ENCODE results near the gene NHSL2. TPM values are rescaled to one million over a fixed set of nuclear protein-coding genes. Genes with fewer than 3 reads are reported as not detected.

The NHSL2 gene
- total RNA-seq, 1 experiment from 2014 or later, result 0.36 TPM

GRCh38 chrX:72088761-72089160, 178.1 kb downstream of the NHSL2 start:
- no peak for DNase-seq (ENCODE audit: low read depth, low spot score)
- TF ChIP-seq SIN3A (IDR thresholded peaks at IDR 0.05; ENCODE audit: borderline replicate concordance, insufficient read depth, low read depth, low read length), result no peak
- TF ChIP-seq TCF7L2 (IDR thresholded peaks at IDR 0.05; ENCODE audit: low read depth, low read length), result no peak
- no peak for TF ChIP-seq REST (IDR thresholded peaks at IDR 0.05; ENCODE audit: insufficient read depth in 1 of 2, low read depth in 2 of 2, low read length in 1 of 2)
- TF ChIP-seq CTCF (IDR thresholded peaks at IDR 0.05), result no peak
- no peak for TF ChIP-seq POLR2AphosphoS5 (IDR thresholded peaks at IDR 0.05; ENCODE audit: low read depth, low read length)
- ChIA-PET POLR2A (interaction anchor here (0.7 kb wide), 1 partner anchor 557 kb away, joined by 3 read pairs; no protein-coding TSS in a partner anchor), CTCF (interaction anchor here (0.7 kb wide), 1 partner anchor 36 kb away, joined by 5 read pairs; no protein-coding TSS in a partner anchor)
- Histone ChIP-seq H3K4me3 (ENCODE audit: low read depth in 2 of 2, low read length in 2 of 2) (no peak overlapping the region), H3K36me3 (ENCODE audit: control insufficient read depth, insufficient read depth, low read length) (no peaks in the 10 kb centered on the region), H3K27ac (ENCODE audit: low read length) (no peak overlapping the region), H3K9me3 (ENCODE audit: control insufficient read depth, insufficient read depth, low read depth, low read length) (no peaks in the 10 kb centered on the region), H3K4me1 (ENCODE audit: control insufficient read depth, insufficient read depth, low read length) (no peaks in the 10 kb centered on the region), H3K27me3 (ENCODE audit: control insufficient read depth, insufficient read depth, low read length) (no peaks in the 10 kb centered on the region)
- ATAC-seq, result no peak
- BruUV-seq (replicated peaks), result no TSS peak
- in situ Hi-C loops (cut with HindIII; ENCODE audit: low pct_unique_long_range_greater_than_20kb, low sequenced_read_pairs), result no loop called here
- intact Hi-C loops (cut with micrococcal nuclease; ENCODE audit: unreplicated experiment), result no loop called here

- CTCF ChIA-PET, result interaction anchor here (0.7 kb wide), 1 partner anchor 35 kb away, joined by 5 read pairs; no protein-coding TSS in a partner anchor
- POLR2A ChIA-PET, result no interaction called here
- H3K27ac ChIP-seq (ENCODE audit: low read length), result no peak overlapping the region
- no peaks in the 10 kb centered on the region for H3K27me3 ChIP-seq (ENCODE audit: control insufficient read depth, insufficient read depth, low read length)
- ATAC-seq, result no peak
- no TSS peak for BruUV-seq (replicated peaks)
- H3K4me1 ChIP-seq (ENCODE audit: control insufficient read depth, insufficient read depth, low read length), result no peaks in the 10 kb centered on the region
- DNase-seq (ENCODE audit: low read depth, low spot score), result no peak
- intact Hi-C loops (cut with micrococcal nuclease; ENCODE audit: unreplicated experiment) (no loop called here), in situ Hi-C loops (cut with HindIII; ENCODE audit: low pct_unique_long_range_greater_than_20kb, low sequenced_read_pairs) (no loop called here)
- TF ChIP-seq POLR2AphosphoS5 (IDR thresholded peaks at IDR 0.05; ENCODE audit: low read depth, low read length), result no peak
- TF ChIP-seq SIN3A (IDR thresholded peaks at IDR 0.05; ENCODE audit: borderline replicate concordance, insufficient read depth, low read depth, low read length), result no peak
- TF ChIP-seq TCF7L2 (IDR thresholded peaks at IDR 0.05; ENCODE audit: low read depth, low read length), result no peak
- H3K36me3 ChIP-seq (ENCODE audit: control insufficient read depth, insufficient read depth, low read length), result no peaks in the 10 kb centered on the region
- no peaks in the 10 kb centered on the region for H3K9me3 ChIP-seq (ENCODE audit: control insufficient read depth, insufficient read depth, low read depth, low read length)
- no peak overlapping the region for H3K4me3 ChIP-seq (ENCODE audit: low read depth in 2 of 2, low read length in 2 of 2)
Measured at GRCh38 chrX:72089254-72089653, 178.6 kb downstream of the NHSL2 start.

GRCh38 chrX:72094894-72095293, 184.2 kb downstream of the NHSL2 start:
- Histone ChIP-seq H3K9me3 (ENCODE audit: control insufficient read depth, insufficient read depth, low read depth, low read length) (no peaks in the 10 kb centered on the region), H3K4me1 (ENCODE audit: control insufficient read depth, insufficient read depth, low read length) (no peaks in the 10 kb centered on the region), H3K36me3 (ENCODE audit: control insufficient read depth, insufficient read depth, low read length) (no peaks in the 10 kb centered on the region), H3K27me3 (ENCODE audit: control insufficient read depth, insufficient read depth, low read length) (no peaks in the 10 kb centered on the region), H3K4me3 (ENCODE audit: low read depth in 2 of 2, low read length in 2 of 2) (no peak overlapping the region), H3K27ac (ENCODE audit: low read length) (no peak overlapping the region)
- DNase-seq (ENCODE audit: low read depth, low spot score) (no peak), ATAC-seq (no peak)
- intact Hi-C loops (cut with micrococcal nuclease; ENCODE audit: unreplicated experiment), result no loop called here
- ChIA-PET POLR2A (no interaction called here), CTCF (no interaction called here)
- TF ChIP-seq SIN3A (IDR thresholded peaks at IDR 0.05; ENCODE audit: borderline replicate concordance, insufficient read depth, low read depth, low read length), result no peak
- no peak for TF ChIP-seq POLR2AphosphoS5 (IDR thresholded peaks at IDR 0.05; ENCODE audit: low read depth, low read length)
- no peak for TF ChIP-seq CTCF (IDR thresholded peaks at IDR 0.05)
- no peak for TF ChIP-seq REST (IDR thresholded peaks at IDR 0.05; ENCODE audit: insufficient read depth in 1 of 2, low read depth in 2 of 2, low read length in 1 of 2)
- no peak for TF ChIP-seq TCF7L2 (IDR thresholded peaks at IDR 0.05; ENCODE audit: low read depth, low read length)
- no TSS peak for BruUV-seq (replicated peaks)
- in situ Hi-C loops (cut with HindIII; ENCODE audit: low pct_unique_long_range_greater_than_20kb, low sequenced_read_pairs), result no loop called here

Data from Panc1 (cell line).